GM23338 (cell line): ENCODE results near the gene INHA. TPM values are rescaled to one million over a fixed set of nuclear protein-coding genes. Genes with fewer than 3 reads are reported as not detected.

Source experiments
- ATAC-seq: fragments of 200-7000 bp; cut with Tn5 transposase; 3 replicates; pipeline ENCODE4 v1.9.1; 2020
- DNase-seq: peaks from one replicate; pipeline ENCODE4 v3.0.0-alpha.2; 2015; ENCODE audit warnings: low spot score
- H2AFZ ChIP-seq: fragments of 200-600 bp; sonication (generic); 2 replicates; pipeline ENCODE4 v1.8.0; 2016; ENCODE audit warnings: antibody characterized with exemption, mild to moderate bottlenecking, moderate library complexity
- H3F3A ChIP-seq: fragments of 200-600 bp; sonication (generic); replicated peaks from 2 replicates; pipeline ENCODE4 v1.8.0; 2017; ENCODE audit warnings: antibody characterized with exemption, mixed run types, low read depth
- H3K27ac ChIP-seq: fragments of 200-600 bp; sonication (generic); 2 replicates; pipeline ENCODE4 v1.6.1; 2016; ENCODE audit warnings: low read depth
- H3K27me3 ChIP-seq: fragments of 200-600 bp; sonication (generic); 2 replicates; pipeline ENCODE4 v1.8.0; 2016; ENCODE audit warnings: mild to moderate bottlenecking, mixed run types, moderate library complexity; ENCODE audit not compliant: insufficient read depth
- H3K36me3 ChIP-seq: fragments of 200-600 bp; sonication (generic); 2 replicates; pipeline ENCODE4 v1.8.0; 2016; ENCODE audit warnings: mild to moderate bottlenecking; ENCODE audit not compliant: insufficient read depth
- H3K4me1 ChIP-seq: fragments of 200-600 bp; sonication (generic); 2 replicates; pipeline ENCODE4 v1.8.0; 2016; ENCODE audit warnings: mild to moderate bottlenecking, moderate library complexity; ENCODE audit not compliant: insufficient read depth
- H3K4me2 ChIP-seq: fragments of 200-600 bp; sonication (generic); 2 replicates; pipeline ENCODE4 v1.7.1; 2017; ENCODE audit warnings: mixed run types
- H3K4me3 ChIP-seq: fragments of 200-600 bp; sonication (generic); 2 replicates; pipeline ENCODE4 v1.6.1; 2016; ENCODE audit warnings: mixed run types
- H3K79me2 ChIP-seq: fragments of 200-600 bp; sonication (generic); replicated peaks from 2 replicates; pipeline ENCODE4 v1.8.0; 2017; ENCODE audit warnings: mild to moderate bottlenecking; ENCODE audit not compliant: insufficient read depth
- H3K9me2 ChIP-seq: fragments of 200-600 bp; sonication (generic); 2 replicates; pipeline ENCODE4 v1.8.0; 2017; ENCODE audit not compliant: insufficient read depth
- H4K20me1 ChIP-seq: fragments of 200-600 bp; sonication (generic); replicated peaks from 2 replicates; pipeline ENCODE4 v1.8.0; 2017; ENCODE audit warnings: mild to moderate bottlenecking; ENCODE audit not compliant: insufficient read depth
- H3K27ac Mint-ChIP-seq: 2 replicates; pipeline ENCODE4 v1.8.0; 2020; ENCODE audit warnings: inconsistent platforms, mild to moderate bottlenecking, moderate library complexity, mixed read lengths
- H3K27me3 Mint-ChIP-seq: 3 replicates; pipeline ENCODE4 v1.8.0; 2022; ENCODE audit warnings: low read depth, mild to moderate bottlenecking, moderate library complexity, mixed read lengths, inconsistent platforms; ENCODE audit not compliant: insufficient read depth, poor library complexity
- H3K36me3 Mint-ChIP-seq: 3 replicates; pipeline ENCODE4 v1.8.0; 2021; ENCODE audit warnings: low read depth, mild to moderate bottlenecking, inconsistent platforms, moderate library complexity, mixed read lengths
- H3K4me1 Mint-ChIP-seq: 3 replicates; pipeline ENCODE4 v1.8.0; 2020; ENCODE audit warnings: mild to moderate bottlenecking, inconsistent platforms, mixed read lengths
- H3K4me3 Mint-ChIP-seq: 3 replicates; pipeline ENCODE4 v1.8.0; 2021; ENCODE audit warnings: moderate library complexity, mild to moderate bottlenecking, inconsistent platforms, mixed read lengths
- H3K9me3 Mint-ChIP-seq: 3 replicates; pipeline ENCODE4 v1.8.0; 2020; ENCODE audit warnings: moderate library complexity, mild to moderate bottlenecking, inconsistent platforms, mixed read lengths
- CREB1 ChIP-seq: fragments of 250-450 bp; sonication (Bioruptor Pico); IDR thresholded peaks from 2 replicates; pipeline ENCODE4 v1.5.0; 2020; ENCODE audit warnings: low read depth, mild to moderate bottlenecking, moderate library complexity
- EZH2 ChIP-seq: fragments of 200-600 bp; sonication (generic); IDR thresholded peaks from one replicate; pipeline ENCODE4 v1.8.0; 2017; ENCODE audit warnings: antibody characterized with exemption, mild to moderate bottlenecking, low read depth; ENCODE audit not compliant: unreplicated experiment
- EZH2phosphoT487 ChIP-seq: fragments of 200-600 bp; sonication (generic); IDR thresholded peaks from one replicate; pipeline ENCODE4 v1.8.1; 2018; ENCODE audit warnings: antibody characterized with exemption; ENCODE audit not compliant: unreplicated experiment
- JUNB ChIP-seq: IDR thresholded peaks from one replicate; pipeline ENCODE4 v1.6.1; 2016; ENCODE audit warnings: antibody characterized with exemption; ENCODE audit not compliant: unreplicated experiment
- NANOG ChIP-seq: IDR thresholded peaks from 2 replicates; pipeline ENCODE4 v1.6.1; 2016; ENCODE audit warnings: antibody characterized with exemption, borderline replicate concordance
- POLR2AphosphoS5 ChIP-seq: IDR thresholded peaks from 2 replicates; pipeline ENCODE4 v1.6.1; 2016; ENCODE audit warnings: antibody characterized with exemption, low read depth
- STAT1 ChIP-seq: IDR thresholded peaks from one replicate; pipeline ENCODE4 v1.6.1; 2016; ENCODE audit warnings: antibody characterized with exemption; ENCODE audit not compliant: unreplicated experiment
- ZNF114 ChIP-seq: fragments of 250-450 bp; sonication (Bioruptor Pico); IDR thresholded peaks from 2 replicates; pipeline ENCODE4 v1.5.0; 2020; ENCODE audit warnings: mild to moderate bottlenecking, moderate library complexity
- ZNF331 ChIP-seq: fragments of 250-450 bp; sonication (Bioruptor Pico); IDR thresholded peaks from 2 replicates; pipeline ENCODE4 v1.5.0; 2020; ENCODE audit warnings: low read depth, mild to moderate bottlenecking, moderate library complexity
- polyA plus RNA-seq: library from polyadenylated mRNA; unstranded; fragments of >200 nt; fragmentation: Nextera tagmentation; extraction: Ambion mirVana; gene quantifications from 2 replicates; pipeline ENCODE4 v1.2.1, GENCODE V29; 2016
- total RNA-seq: library from RNA; depleted of rRNA; stranded (reverse); fragments of >200 nt; shearing (Covaris generic); gene quantifications from 2 replicates; pipeline ENCODE4 v1.2.3, GENCODE V29; 2014
- TF ChIP-seq, protein P1 (sequence below): fragments of 250-450 bp; sonication (Bioruptor Pico); IDR thresholded peaks from 2 replicates; pipeline ENCODE4 v1.5.0; 2020; ENCODE audit warnings: mild to moderate bottlenecking, moderate library complexity
- TF ChIP-seq, protein P2 (sequence below), 2 experiments: fragments of 200-600 bp in 1 of 2; sonication (generic) in 1 of 2; conservative IDR thresholded peaks; 2 replicates each; pipeline versions ENCODE4 v1.5.1 to v1.6.1; 2016 to 2017; ENCODE audit warnings: antibody characterized with exemption in 2 of 2, low read depth in 2 of 2, mild to moderate bottlenecking in 2 of 2, moderate library complexity in 1 of 2
- TF ChIP-seq, protein P3 (sequence below): IDR thresholded peaks from one replicate; pipeline ENCODE4 v1.6.1; 2018; ENCODE audit warnings: antibody characterized with exemption; ENCODE audit not compliant: unreplicated experiment
- TF ChIP-seq, protein P4 (sequence below): IDR thresholded peaks from 2 replicates; pipeline ENCODE4 v1.6.1; 2016; ENCODE audit warnings: antibody characterized with exemption

INHA gene
- total and polyA plus RNA-seq, 2 experiments from 2014 or later, result 1.5 to 1.6 TPM

DNA sequence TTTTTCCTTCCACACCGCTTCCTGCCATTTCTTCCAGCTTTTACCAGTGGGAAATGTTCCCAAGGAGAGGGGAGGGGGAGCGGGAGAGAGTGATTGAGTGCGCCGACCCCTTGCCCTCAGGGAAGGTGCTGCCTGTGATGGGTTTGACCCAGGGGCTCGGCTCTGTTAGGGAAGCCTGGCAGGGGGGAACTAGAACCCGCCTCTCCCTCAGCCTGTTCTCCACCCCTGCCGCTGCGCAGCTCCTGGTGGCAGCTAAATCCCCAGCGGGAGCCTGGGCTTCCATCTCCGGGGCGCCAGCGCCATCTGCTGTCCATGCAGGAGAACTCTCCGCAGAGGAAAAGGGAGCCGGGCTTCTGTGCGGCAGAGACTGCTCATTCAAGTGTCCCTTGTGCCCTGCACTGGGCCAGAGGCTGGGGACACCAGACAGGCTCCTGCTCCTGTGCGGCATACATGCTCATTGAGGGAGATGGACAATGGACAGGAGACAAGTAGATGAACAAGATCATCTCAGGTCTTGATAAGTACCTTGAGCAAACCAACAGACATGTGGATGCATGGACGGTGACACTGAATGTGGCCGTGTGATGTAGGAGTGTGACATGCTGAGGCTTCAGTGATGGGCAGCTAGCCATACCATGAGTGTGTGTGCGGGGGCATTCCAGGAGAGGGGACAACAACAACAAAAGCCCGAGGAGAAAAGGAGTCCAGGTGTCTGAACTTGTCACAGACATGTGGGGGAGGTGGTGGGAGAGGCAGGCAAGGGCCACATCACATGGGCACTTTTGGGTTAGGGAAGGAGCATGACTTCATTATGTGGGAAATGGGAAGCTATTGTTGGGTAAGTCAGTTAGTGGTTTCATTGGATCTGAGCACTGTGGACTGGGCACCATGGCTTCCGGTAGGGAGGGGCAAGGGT is 41.8 kb upstream of the INHA start:
- Histone ChIP-seq H3K27ac (no peak overlapping the region), H3K36me3 (no peaks in the 10 kb centered on the region; the same call in 1 of the 2 replicates), H3F3A (no peaks in the 10 kb centered on the region; the same call in 1 of the 2 replicates), H4K20me1 (no peaks in the 10 kb centered on the region), H3K9me2 (no peaks in the 10 kb centered on the region), H3K4me2 (peak overlapping the region; percentile 86), H3K4me3 (peak overlapping the region; percentile 56), H3K4me1 (peaks cover 16% of the 10 kb centered on the region), H3K79me2 (no peaks in the 10 kb centered on the region), H3K27me3 (peaks cover 39% of the 10 kb centered on the region), H2AFZ (no peak overlapping the region; the same call in 1 of the 2 replicates)
- DNase-seq (peak; percentile 92), ATAC-seq (peak; percentile 79)
- Mint-ChIP-seq H3K9me3 (no peaks in the 10 kb centered on the region), H3K27ac (no peak overlapping the region), H3K27me3 (peaks cover 46% of the 10 kb centered on the region), H3K4me3 (peak overlapping the region; percentile 60), H3K4me1 (peaks cover 40% of the 10 kb centered on the region), H3K36me3 (no peaks in the 10 kb centered on the region; the same call in 2 of the 3 replicates)
- TF ChIP-seq NANOG, result no peak
- TF ChIP-seq EZH2, result peak; percentile 17
- TF ChIP-seq, protein P1, sequence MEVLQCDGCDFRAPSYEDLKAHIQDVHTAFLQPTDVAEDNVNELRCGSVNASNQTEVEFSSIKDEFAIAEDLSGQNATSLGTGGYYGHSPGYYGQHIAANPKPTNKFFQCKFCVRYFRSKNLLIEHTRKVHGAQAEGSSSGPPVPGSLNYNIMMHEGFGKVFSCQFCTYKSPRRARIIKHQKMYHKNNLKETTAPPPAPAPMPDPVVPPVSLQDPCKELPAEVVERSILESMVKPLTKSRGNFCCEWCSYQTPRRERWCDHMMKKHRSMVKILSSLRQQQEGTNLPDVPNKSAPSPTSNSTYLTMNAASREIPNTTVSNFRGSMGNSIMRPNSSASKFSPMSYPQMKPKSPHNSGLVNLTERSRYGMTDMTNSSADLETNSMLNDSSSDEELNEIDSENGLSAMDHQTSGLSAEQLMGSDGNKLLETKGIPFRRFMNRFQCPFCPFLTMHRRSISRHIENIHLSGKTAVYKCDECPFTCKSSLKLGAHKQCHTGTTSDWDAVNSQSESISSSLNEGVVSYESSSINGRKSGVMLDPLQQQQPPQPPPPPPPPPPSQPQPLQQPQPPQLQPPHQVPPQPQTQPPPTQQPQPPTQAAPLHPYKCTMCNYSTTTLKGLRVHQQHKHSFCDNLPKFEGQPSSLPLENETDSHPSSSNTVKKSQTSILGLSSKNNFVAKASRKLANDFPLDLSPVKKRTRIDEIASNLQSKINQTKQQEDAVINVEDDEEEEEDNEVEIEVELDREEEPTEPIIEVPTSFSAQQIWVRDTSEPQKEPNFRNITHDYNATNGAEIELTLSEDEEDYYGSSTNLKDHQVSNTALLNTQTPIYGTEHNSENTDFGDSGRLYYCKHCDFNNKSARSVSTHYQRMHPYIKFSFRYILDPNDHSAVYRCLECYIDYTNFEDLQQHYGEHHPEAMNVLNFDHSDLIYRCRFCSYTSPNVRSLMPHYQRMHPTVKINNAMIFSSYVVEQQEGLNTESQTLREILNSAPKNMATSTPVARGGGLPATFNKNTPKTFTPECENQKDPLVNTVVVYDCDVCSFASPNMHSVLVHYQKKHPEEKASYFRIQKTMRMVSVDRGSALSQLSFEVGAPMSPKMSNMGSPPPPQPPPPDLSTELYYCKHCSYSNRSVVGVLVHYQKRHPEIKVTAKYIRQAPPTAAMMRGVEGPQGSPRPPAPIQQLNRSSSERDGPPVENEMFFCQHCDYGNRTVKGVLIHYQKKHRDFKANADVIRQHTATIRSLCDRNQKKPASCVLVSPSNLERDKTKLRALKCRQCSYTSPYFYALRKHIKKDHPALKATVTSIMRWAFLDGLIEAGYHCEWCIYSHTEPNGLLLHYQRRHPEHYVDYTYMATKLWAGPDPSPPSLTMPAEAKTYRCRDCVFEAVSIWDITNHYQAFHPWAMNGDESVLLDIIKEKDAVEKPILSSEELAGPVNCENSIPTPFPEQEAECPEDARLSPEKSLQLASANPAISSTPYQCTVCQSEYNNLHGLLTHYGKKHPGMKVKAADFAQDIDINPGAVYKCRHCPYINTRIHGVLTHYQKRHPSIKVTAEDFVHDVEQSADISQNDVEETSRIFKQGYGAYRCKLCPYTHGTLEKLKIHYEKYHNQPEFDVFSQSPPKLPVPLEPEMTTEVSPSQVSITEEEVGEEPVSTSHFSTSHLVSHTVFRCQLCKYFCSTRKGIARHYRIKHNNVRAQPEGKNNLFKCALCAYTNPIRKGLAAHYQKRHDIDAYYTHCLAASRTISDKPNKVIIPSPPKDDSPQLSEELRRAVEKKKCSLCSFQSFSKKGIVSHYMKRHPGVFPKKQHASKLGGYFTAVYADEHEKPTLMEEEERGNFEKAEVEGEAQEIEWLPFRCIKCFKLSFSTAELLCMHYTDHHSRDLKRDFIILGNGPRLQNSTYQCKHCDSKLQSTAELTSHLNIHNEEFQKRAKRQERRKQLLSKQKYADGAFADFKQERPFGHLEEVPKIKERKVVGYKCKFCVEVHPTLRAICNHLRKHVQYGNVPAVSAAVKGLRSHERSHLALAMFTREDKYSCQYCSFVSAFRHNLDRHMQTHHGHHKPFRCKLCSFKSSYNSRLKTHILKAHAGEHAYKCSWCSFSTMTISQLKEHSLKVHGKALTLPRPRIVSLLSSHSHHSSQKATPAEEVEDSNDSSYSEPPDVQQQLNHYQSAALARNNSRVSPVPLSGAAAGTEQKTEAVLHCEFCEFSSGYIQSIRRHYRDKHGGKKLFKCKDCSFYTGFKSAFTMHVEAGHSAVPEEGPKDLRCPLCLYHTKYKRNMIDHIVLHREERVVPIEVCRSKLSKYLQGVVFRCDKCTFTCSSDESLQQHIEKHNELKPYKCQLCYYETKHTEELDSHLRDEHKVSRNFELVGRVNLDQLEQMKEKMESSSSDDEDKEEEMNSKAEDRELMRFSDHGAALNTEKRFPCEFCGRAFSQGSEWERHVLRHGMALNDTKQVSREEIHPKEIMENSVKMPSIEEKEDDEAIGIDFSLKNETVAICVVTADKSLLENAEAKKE (CRISPR knock-in tag), result no peak
- TF ChIP-seq, protein P2, sequence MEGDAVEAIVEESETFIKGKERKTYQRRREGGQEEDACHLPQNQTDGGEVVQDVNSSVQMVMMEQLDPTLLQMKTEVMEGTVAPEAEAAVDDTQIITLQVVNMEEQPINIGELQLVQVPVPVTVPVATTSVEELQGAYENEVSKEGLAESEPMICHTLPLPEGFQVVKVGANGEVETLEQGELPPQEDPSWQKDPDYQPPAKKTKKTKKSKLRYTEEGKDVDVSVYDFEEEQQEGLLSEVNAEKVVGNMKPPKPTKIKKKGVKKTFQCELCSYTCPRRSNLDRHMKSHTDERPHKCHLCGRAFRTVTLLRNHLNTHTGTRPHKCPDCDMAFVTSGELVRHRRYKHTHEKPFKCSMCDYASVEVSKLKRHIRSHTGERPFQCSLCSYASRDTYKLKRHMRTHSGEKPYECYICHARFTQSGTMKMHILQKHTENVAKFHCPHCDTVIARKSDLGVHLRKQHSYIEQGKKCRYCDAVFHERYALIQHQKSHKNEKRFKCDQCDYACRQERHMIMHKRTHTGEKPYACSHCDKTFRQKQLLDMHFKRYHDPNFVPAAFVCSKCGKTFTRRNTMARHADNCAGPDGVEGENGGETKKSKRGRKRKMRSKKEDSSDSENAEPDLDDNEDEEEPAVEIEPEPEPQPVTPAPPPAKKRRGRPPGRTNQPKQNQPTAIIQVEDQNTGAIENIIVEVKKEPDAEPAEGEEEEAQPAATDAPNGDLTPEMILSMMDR (conservative IDR thresholded peaks at IDR 0.05; ENCODE audit: low read depth in 2 of 2), result peak; percentile 94 to 100
- TF ChIP-seq JUNB, result no peak
- no peak for TF ChIP-seq ZNF114 (CRISPR knock-in tag)
- 0 out of 2 replicates have a peak, but pooled peaks have one; percentile 4 for TF ChIP-seq CREB1 (CRISPR knock-in tag)
- no peak for TF ChIP-seq POLR2AphosphoS5
- TF ChIP-seq, protein P3, sequence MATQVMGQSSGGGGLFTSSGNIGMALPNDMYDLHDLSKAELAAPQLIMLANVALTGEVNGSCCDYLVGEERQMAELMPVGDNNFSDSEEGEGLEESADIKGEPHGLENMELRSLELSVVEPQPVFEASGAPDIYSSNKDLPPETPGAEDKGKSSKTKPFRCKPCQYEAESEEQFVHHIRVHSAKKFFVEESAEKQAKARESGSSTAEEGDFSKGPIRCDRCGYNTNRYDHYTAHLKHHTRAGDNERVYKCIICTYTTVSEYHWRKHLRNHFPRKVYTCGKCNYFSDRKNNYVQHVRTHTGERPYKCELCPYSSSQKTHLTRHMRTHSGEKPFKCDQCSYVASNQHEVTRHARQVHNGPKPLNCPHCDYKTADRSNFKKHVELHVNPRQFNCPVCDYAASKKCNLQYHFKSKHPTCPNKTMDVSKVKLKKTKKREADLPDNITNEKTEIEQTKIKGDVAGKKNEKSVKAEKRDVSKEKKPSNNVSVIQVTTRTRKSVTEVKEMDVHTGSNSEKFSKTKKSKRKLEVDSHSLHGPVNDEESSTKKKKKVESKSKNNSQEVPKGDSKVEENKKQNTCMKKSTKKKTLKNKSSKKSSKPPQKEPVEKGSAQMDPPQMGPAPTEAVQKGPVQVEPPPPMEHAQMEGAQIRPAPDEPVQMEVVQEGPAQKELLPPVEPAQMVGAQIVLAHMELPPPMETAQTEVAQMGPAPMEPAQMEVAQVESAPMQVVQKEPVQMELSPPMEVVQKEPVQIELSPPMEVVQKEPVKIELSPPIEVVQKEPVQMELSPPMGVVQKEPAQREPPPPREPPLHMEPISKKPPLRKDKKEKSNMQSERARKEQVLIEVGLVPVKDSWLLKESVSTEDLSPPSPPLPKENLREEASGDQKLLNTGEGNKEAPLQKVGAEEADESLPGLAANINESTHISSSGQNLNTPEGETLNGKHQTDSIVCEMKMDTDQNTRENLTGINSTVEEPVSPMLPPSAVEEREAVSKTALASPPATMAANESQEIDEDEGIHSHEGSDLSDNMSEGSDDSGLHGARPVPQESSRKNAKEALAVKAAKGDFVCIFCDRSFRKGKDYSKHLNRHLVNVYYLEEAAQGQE, result no peak
- TF ChIP-seq STAT1, result no peak
- TF ChIP-seq, protein P4, sequence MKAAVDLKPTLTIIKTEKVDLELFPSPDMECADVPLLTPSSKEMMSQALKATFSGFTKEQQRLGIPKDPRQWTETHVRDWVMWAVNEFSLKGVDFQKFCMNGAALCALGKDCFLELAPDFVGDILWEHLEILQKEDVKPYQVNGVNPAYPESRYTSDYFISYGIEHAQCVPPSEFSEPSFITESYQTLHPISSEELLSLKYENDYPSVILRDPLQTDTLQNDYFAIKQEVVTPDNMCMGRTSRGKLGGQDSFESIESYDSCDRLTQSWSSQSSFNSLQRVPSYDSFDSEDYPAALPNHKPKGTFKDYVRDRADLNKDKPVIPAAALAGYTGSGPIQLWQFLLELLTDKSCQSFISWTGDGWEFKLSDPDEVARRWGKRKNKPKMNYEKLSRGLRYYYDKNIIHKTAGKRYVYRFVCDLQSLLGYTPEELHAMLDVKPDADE, result no peak
- no peak for TF ChIP-seq EZH2phosphoT487
- no peak for TF ChIP-seq ZNF331
